Peyer's patch (tissue), 4 donors: ENCODE results near the gene ALDH1L1.

Source experiments
- CTCF ChIP-seq, 6 experiments: fragments of 450-650 bp in 4 of 6; fragments of 200-600 bp in 2 of 6; sonication (generic) in 1 of 6; IDR thresholded peaks; one replicate each; pipeline ENCODE4 v1.5.1; 2017 to 2019; ENCODE audit warnings: antibody characterized with exemption in 6 of 6, mild to moderate bottlenecking in 3 of 6, moderate library complexity in 1 of 6
- POLR2A ChIP-seq, 2 donors: fragments of 450-650 bp; IDR thresholded peaks; one replicate each; pipeline ENCODE4 v1.5.1; 2017; ENCODE audit warnings: antibody characterized with exemption in 2 of 2, mild to moderate bottlenecking in 2 of 2, moderate library complexity in 2 of 2

DNA sequence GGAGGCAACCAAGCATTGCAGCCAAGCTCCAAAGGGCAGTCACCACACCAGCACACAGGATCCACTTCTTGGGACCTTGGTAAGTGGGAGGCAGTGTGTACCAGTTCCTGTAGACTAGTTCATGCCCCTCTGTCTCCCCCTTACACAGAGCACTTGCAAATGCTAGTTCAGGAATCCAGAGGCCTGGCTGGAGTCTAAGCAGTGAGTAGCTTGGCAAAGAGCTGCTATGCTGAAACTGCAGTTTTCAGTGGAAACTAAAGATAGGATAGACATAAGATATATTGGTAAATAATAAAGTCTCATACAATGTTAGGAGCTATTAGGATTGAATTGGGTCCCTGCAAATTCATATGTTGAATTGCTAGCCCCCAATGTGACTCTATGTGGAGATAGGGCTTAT lies 82.6 kb downstream of the ALDH1L1 start:
- TF ChIP-seq CTCF (IDR thresholded peaks at IDR 0.05) (no peak), POLR2A (IDR thresholded peaks at IDR 0.05) (no peak)
